Erythroblast (primary cell): ENCODE measurements around the gene PEDS1.

Experiments
- DNase-seq, 2 experiments: peaks; one replicate each; lab custom pipeline; 2025; lab: John Stamatoyannopoulos, UW
- GATA1 ChIP-seq: IDR thresholded peaks from 2 replicates; pipeline ENCODE4 v1.6.1; 2011; ENCODE audit warnings: low read depth, mild to moderate bottlenecking, control low read depth, low read length, moderate library complexity
- POLR2A ChIP-seq: IDR thresholded peaks from 2 replicates; pipeline ENCODE4 v1.6.1; 2011; ENCODE audit warnings: mild to moderate bottlenecking, low read length

Gene PEDS1

GRCh38 chr20:50125279-50125678, 28.2 kb downstream of the PEDS1 start:
- TF ChIP-seq POLR2A (no peak), GATA1 (no peak)
- no peak for DNase-seq

- TF ChIP-seq GATA1 (no peak), POLR2A (no peak)
- no peak for DNase-seq
Measured at GRCh38 chr20:50124496-50124895, 29.0 kb downstream of the PEDS1 start.

- DNase-seq = no peak
- no peak for TF ChIP-seq GATA1
Measured at GRCh38 chr20:50123418-50123817, 30.1 kb downstream of the PEDS1 start.

- TF ChIP-seq POLR2A (no peak), GATA1 (no peak)
- no peak for DNase-seq
Measured at GRCh38 chr20:50122763-50123162, 30.8 kb downstream of the PEDS1 start.

- peak; percentile 17 to 30 for DNase-seq
Measured at GRCh38 chr20:50121858-50122271, 31.7 kb downstream of the PEDS1 start.

GRCh38 chr20:50120935-50121693, 32.4 kb downstream of the PEDS1 start:
- no peak for TF ChIP-seq POLR2A
- TF ChIP-seq GATA1 = no peak
- peak; percentile 71 to 79 for DNase-seq

More at GRCh38 chr20:50121858-50122271, 31.7 kb downstream of the PEDS1 start:
- TF ChIP-seq GATA1 (no peak), POLR2A (no peak)

GRCh38 chr20:50118203-50118602, 35.3 kb downstream of the PEDS1 start:
- no peak for DNase-seq
- TF ChIP-seq POLR2A (no peak), GATA1 (no peak)

GRCh38 chr20:50116368-50116999, 37.0 kb downstream of the PEDS1 start:
- DNase-seq = no peak
- no peak for TF ChIP-seq GATA1
- TF ChIP-seq POLR2A = no peak

- DNase-seq = peak; percentile 96 to 97
- no peak for TF ChIP-seq GATA1
- TF ChIP-seq POLR2A = peak; percentile 74
Measured at GRCh38 chr20:50115591-50116367, 37.7 kb downstream of the PEDS1 start.

GRCh38 chr20:50115041-50115512, 38.4 kb downstream of the PEDS1 start:
- TF ChIP-seq GATA1 (no peak), POLR2A (no peak)
- DNase-seq = peak in 1 of 2 experiments; percentile 37

- DNase-seq = peak in 1 of 2 experiments; percentile 34
- TF ChIP-seq POLR2A (peak; percentile 57), GATA1 (no peak)
Measured at GRCh38 chr20:50113420-50114224, 39.9 kb downstream of the PEDS1 start.

GRCh38 chr20:50112512-50113419, 40.8 kb downstream of the PEDS1 start, which contains the start of gene UBE2V1:
TSS of gene UBE2V1 (minus strand) at chr20:50113150. CDS start at chr20:50113128, 22 bp downstream.
- TF ChIP-seq GATA1 (no peak), POLR2A (peak; percentile 87)
- DNase-seq = peak; percentile 94 to 96
